GM12878 (cell line): ENCODE data around the gene DVL2.

Source experiments
- ATF2 ChIP-seq: IDR thresholded peaks from 2 replicates; pipeline ENCODE4 v1.6.1; 2012; ENCODE audit warnings: low read length, inconsistent platforms
- KLF5 ChIP-seq: fragments of 450-650 bp; IDR thresholded peaks from 2 replicates; pipeline ENCODE4 v1.6.1; 2014; ENCODE audit warnings: mild to moderate bottlenecking; ENCODE audit not compliant: partially characterized antibody

- TF ChIP-seq KLF5 (no peak), ATF2 (no peak)
Measured at GRCh38 chr17:7262935-7263800, 28.9 kb upstream of the DVL2 start.
